NCI-H2227 treated with DMSO at 0.1 percent for 48 hours (cell line): ENCODE measurements around the gene NELL1.

Experiments
- DNase-seq: peaks from one replicate; lab custom pipeline; 2025; lab: John Stamatoyannopoulos, UW

Gene NELL1

GRCh38 chr11:20966489-20966888 lies 297.1 kb downstream of the NELL1 start:
- DNase-seq = peak; percentile 97

GRCh38 chr11:20973940-20974559 lies 304.7 kb downstream of the NELL1 start:
- no peak for DNase-seq

- DNase-seq = no peak
Observed at GRCh38 chr11:20980736-20981135, 311.4 kb downstream of the NELL1 start.

DNA sequence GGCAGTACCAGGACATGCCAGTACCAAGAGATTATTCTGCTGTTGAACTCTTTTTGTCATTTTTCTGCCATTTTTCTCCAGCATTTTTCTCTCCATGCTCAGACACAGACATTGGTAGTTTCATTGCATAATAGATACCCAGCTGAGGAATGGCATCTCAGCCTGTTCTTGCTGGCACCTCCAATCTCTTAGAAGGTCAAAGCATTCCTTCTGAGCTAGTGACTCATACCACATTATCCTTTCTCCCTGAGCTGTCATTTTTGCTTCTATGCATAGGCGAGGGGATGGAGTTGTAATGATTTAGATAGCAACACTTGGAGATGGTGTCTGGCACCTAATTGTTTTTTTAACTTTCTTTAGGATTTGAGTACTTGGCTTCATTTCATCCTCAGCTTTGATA lies 321.1 kb downstream of the NELL1 start:
- no peak for DNase-seq

DNA sequence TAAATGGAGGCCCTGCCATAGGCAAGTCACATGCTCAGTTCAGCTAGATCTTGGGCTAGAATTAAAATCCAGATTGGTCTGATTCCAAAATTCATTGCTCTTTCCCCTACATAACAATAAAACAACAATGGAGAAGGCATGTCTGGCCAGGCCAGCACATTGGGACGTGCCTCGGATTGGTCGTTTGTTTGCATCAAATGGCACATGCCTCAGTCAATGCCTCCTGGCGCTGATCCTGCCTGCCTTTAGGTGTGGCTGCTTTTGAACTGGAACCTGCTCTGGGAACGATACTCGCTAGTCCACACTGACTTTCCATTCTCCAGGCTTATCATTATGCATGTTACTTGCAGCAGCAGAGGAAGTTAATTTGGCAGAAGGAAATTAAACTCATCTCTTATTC lies 322.1 kb downstream of the NELL1 start:
- no peak for DNase-seq

- DNase-seq = no peak
Observed at GRCh38 chr11:21007297-21007696, 337.9 kb downstream of the NELL1 start.

- DNase-seq = no peak
Observed at GRCh38 chr11:21018248-21018647, 348.9 kb downstream of the NELL1 start.

DNA sequence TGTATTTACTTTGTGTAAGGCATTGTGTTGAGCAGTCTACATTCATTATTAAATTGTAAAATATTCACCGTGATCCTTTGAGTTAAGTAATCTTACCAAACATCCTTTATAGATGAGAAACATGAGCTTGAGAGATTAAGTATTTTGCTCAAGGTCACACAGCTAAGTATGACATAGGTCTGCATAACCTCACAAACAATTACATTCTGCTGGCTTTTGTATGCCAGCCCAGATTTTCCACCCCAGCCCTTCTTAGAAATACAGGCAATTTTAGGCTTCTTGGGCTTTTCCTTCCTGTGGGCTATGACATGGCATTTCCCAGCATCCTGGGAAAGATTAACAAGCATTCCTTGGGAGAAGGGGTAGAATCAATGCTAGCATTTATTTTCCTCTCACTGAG lies 357.3 kb downstream of the NELL1 start:
- DNase-seq = no peak

DNA sequence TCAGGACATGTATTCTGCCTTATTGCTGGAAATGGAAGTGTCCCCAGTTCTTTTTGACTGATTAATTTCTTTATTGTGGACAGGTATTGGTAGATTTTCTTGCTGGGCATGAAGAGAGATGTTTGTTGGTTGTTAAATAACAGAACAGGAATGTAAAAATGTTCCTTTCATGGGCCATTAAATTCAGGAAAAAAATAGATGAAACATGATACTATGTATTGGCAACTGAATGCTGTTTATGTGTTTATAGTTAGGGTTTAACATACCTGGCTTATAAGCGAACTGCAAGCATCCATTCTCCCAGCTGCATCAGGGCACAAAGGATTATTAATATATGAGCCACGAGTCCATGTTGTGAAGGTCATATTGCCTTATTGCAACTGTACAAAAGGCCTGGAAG lies 368.5 kb downstream of the NELL1 start:
- no peak for DNase-seq

GRCh38 chr11:21038801-21039200 lies 369.4 kb downstream of the NELL1 start:
- no peak for DNase-seq

- no peak for DNase-seq
Observed at GRCh38 chr11:21040630-21041029, 371.2 kb downstream of the NELL1 start.

GRCh38 chr11:21048626-21049025 lies 379.2 kb downstream of the NELL1 start:
- no peak for DNase-seq

DNA sequence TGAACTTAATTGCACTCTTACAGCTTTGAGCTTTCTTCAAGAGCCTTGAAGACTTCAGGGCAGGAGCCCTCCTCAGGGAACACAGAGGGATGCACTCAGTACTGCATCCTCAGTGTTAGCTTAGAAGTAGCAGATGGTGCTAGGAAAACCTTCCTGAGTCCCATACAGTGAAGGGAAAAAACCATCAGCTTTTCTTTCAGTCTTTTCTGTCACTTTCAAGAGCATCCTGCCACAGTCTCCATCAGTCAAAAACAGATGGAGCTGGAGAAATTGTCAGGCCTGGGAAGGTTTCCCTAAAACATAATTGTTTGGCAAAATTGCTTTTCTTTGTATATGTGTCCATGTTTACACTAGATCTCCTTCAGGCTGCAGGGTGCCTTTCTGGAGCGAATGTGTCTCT lies 384.1 kb downstream of the NELL1 start:
- DNase-seq = no peak

- DNase-seq = no peak
Observed at GRCh38 chr11:21056644-21057043, 387.3 kb downstream of the NELL1 start.

- no peak for DNase-seq
Observed at GRCh38 chr11:21059879-21060278, 390.5 kb downstream of the NELL1 start.

- DNase-seq = no peak
Observed at GRCh38 chr11:21066030-21066429, 396.6 kb downstream of the NELL1 start.

GRCh38 chr11:21068886-21069285 lies 399.5 kb downstream of the NELL1 start:
- DNase-seq = no peak

GRCh38 chr11:21069909-21070308 lies 400.5 kb downstream of the NELL1 start:
- no peak for DNase-seq

- DNase-seq = no peak
Observed at GRCh38 chr11:21072558-21072957, 403.2 kb downstream of the NELL1 start.

DNA sequence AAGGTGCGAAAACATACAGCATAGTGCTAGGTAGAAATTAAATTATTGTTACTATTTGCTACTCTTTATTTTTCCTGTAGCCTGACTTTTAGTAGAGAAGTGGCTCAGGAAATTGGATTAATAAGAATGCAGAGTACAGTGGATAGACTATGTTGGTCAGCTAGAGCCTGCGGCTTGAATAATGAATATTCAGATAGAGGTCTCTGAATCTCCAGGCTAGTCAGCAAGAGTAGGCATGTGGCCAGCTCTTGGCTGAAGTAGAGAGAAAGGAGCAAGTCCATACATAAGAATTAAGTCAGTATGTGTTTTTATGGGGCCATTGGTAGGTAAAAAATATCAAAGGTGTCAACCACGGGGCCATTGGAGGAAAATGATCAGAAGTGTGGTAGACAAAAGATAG lies 413.5 kb downstream of the NELL1 start:
- DNase-seq = no peak

- DNase-seq = no peak
Observed at GRCh38 chr11:21088930-21089329, 419.5 kb downstream of the NELL1 start.

- no peak for DNase-seq
Observed at GRCh38 chr11:21104641-21105040, 435.3 kb downstream of the NELL1 start.

GRCh38 chr11:21105196-21105917 lies 436.0 kb downstream of the NELL1 start:
- DNase-seq = no peak

GRCh38 chr11:21109341-21109740 lies 440.0 kb downstream of the NELL1 start:
- no peak for DNase-seq
